ENCODE data around the gene KRR1.
"Not testable (repeated sequence)": the region's sequence is repeated elsewhere in the genome, so short reads cannot be mapped to it uniquely, and the experiment has no call there.

Gene KRR1

DNA sequence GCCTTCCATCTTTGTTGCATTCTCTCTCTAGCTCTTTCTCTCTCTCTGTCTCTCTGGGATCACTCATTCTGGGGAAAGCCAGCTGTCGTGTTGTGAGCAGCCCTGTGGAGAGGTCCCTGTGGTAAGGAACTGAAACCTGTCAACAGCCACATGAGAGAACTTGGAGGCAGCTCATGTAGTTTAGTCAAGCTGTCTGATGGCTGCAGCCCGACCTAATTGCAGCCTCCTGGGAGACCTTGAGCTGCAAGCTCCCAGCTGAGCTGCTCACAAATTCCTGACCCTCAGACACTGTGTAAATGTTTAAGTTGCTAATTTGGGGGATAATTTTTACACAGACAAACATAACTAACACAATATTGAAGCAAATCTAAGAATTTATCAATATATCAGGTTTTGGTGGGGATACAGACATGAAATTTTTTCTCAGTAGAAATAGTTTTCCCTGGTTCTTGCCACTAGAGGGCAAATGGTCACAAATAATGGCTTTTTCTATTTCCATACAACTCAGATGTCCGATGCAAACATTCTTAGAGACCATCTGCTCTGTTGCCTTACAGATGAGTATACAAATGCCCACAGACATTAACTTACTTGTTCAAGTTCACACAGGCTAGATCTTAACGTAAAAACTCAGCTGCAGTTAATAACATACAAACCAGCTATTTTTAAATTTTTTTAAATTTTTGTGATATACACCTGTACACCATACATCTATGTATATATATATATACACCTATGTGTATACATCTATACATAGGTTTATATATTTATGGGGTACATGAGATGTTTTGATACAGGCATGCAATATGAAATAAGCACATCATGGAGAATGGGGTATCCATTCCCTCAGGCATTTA is 15.5 kb upstream of the KRR1 start:
- H3K27ac ChIP-seq = no peak overlapping the region
- DNase-seq (ENCODE audit: low read depth, low spot score) = no peak

DNA sequence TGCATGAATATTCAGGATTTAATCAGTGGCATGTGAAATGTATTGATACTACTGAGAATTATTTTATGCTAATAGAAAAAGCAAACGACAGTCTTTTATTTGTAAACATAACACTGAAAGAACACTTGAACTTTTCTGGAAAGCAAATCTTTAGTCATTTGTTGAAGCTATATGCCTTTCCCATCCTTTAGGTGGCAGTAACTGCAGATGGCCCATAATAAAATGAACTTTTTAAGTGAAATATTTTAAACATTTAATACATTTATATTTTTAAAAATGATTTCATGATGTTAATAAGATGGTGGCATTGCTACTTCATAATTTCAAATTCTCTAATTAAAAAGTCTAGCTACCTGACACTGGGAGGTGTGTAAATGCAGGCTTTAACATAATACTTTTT is 13.9 kb upstream of the KRR1 start:
- no peak for DNase-seq (ENCODE audit: low read depth, low spot score)
- H3K27ac ChIP-seq = no peak overlapping the region

DNA sequence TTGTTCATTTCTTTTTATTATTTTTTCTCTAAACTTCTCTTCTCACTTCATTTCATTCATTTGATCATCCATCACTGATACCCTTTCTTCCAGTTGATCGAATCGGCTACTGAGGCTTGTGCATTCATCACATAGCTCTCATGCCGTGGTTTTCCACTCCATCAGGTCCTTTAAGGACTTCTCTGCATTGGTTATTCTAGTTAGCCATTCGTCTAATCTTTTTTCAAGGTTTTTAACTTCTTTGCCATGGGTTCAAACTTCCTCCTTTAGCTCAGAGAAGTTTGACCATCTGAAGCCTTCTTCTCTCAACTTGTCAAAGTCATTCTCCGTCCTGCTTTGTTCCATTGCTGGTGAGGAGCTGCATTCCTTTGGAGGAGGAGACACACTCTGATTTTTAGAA is 10.7 kb upstream of the KRR1 start:
- DNase-seq (ENCODE audit: low read depth, low spot score); H3K27ac ChIP-seq: not testable (repeated sequence)

DNA sequence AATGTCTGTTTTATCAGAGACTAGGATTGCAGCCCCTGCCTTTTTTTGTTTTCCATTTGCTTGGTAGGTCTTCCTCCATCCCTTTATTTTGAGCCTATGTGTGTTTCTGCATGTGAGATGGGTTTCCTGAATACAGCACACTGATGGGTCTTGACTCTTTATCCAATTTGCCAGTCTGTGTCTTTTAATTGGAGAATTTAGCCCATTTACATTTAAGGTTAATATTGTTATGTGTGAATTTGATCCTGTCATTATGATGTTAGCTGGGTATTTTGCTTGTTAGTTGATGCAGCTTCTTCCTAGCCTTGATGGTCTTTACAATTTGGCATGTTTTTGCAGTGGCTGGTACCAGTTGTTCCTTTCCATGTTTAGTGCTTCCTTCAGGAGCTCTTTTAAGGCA is 9.8 kb upstream of the KRR1 start:
- not testable (repeated sequence) for H3K27ac ChIP-seq; DNase-seq (ENCODE audit: low read depth, low spot score)

DNA sequence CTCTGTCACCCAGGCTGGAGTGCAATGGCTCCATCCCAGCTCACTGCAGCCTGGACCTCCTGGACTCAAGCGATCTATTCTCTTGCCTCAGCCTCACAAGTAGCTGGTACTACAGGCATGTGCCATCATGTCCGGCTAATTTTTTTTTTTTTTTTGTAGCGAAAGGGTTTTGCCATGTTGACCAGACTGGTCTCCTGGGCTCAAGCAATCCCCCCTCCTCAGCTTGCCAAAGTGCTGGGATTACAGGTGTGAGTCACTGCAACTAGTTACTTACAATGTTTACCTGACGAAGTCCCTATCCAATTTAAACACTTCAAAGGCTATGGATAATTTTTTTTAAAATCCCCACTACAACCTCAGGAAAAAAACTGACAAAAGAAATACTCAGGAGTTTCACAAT is 1.8 kb downstream of the KRR1 start:
- peak overlapping the region; percentile 60 for H3K27ac ChIP-seq

DNA sequence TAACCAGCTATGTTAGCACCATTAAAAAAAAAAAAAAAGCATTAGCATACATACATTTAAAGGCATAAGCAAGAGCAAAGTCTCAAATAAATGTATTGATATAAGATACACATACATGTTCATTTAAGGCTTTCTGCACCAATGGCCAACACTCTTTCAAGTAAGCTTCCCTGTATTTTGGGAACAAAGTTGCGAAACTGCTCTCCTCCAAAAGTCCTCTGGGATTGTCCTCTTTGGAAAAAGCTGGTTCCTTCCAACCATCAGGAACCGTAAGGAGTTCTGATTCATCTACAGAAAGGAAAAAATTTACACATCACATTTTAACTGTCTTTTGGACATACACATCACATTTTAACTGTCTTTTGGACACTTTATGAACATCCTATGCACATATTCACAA is 3.2 kb downstream of the KRR1 start:
- no peak for DNase-seq (ENCODE audit: low read depth, low spot score)
- H3K27ac ChIP-seq = no peak overlapping the region

More for the DNA sequence above, 1.8 kb downstream of the KRR1 start:
- peak; percentile 10 for DNase-seq (ENCODE audit: low read depth, low spot score)

DNA sequence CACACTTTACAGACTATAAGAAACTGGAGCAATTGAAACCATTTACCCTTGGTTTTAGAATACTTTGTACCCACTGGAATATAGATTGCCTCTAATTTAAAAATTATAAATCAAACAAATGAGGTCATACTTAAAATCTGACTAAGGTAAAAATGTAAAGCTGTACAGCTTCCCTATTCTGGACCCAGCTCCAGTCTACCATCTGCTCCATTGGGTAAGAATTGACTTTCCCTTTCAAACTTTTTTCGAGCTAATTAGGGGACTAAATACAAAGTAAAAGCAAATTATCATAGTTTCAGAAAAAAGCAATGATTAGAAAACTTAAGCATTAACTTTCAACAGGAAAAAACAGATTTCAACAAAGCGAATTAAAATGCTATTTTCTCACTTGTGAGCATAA is 4.3 kb downstream of the KRR1 start:
- no peak for DNase-seq (ENCODE audit: low read depth, low spot score)
- no peak overlapping the region for H3K27ac ChIP-seq

DNA sequence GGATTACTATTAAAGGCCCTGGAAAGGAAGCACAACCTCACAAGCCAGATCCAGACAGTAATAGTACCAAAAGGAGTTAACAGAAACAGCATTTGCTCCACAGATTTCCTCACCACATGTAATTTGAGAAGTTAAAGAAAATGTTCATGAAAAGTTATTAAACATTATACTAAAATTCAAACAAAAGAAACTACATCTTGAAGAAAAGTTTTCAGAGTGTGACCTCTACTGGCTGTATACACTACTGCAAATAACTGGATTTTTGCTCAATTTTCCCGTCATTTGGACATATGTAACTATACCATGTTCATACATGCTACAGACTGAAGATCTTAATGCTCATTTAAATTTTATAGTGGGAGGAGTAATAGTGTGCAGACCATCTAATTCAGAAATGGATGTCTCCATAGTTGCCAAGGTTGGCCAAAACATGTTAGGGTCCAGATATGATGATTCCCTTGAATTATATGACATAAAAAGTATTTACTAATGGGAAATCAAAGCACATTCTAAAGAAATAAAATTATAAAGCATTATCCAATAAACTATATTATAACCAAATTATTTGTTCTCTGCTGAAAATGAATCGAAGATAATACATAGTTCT is 5.6 kb downstream of the KRR1 start:
- DNase-seq (ENCODE audit: low read depth, low spot score) = no peak
- no peak overlapping the region for H3K27ac ChIP-seq

DNA sequence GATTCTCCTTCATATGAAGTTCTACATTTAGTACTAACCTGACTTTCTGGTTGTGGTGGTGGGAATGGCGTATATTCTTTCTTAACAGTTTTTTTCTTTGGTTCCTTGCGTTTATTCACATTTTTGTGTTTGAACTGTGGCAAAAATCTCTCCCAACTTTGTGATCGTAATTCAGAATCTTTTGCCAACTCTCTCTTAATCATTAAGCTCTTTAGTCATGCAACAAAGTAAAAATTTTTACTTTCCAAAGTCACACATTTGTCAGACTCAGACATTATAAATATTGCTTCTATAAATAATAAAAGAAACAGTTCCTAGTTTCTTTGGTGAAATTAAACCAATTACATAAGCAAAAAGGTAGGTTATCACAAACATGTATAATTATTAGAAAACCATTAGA is 7.5 kb downstream of the KRR1 start:
- DNase-seq (ENCODE audit: low read depth, low spot score) = no peak
- no peak overlapping the region for H3K27ac ChIP-seq

DNA sequence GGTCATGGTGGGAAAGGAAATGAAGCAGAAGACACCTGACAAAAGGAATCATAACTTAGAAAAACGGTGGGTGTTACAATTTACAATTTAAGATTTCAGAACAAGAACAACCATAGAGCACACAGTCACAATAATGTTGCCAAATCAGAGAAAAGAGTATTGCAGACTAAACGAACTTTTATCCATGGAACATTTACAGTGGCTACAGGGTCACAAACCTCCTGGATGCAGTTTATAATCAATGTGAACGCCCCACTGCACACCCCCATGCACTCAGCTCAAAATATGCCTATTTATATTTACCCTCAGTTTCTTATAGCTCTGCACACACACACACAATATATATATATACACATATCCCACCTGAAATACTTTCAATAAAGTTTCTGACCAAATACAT is 8.0 kb downstream of the KRR1 start:
- H3K27ac ChIP-seq = no peak overlapping the region
- DNase-seq (ENCODE audit: low read depth, low spot score) = no peak

DNA sequence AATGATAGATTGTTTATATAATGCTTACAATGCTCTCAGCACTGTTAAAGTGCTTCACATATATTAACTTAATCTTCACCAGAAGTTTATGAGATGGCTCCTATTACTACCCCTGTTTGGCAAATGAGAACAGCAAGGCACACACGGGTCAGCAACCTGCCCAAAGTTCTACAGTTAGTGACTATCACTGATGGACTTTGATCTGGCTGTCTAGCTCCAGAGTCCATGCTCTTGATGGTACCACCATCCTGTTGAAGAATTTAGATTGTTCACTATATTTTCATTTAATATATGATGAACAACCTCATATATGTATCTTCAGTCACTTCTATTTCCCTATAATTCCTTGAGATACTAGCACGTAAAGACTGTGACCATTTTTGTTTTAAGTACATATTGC is 20.2 kb downstream of the KRR1 start:
- DNase-seq (ENCODE audit: low read depth, low spot score) = no peak
- H3K27ac ChIP-seq = no peak overlapping the region

DNA sequence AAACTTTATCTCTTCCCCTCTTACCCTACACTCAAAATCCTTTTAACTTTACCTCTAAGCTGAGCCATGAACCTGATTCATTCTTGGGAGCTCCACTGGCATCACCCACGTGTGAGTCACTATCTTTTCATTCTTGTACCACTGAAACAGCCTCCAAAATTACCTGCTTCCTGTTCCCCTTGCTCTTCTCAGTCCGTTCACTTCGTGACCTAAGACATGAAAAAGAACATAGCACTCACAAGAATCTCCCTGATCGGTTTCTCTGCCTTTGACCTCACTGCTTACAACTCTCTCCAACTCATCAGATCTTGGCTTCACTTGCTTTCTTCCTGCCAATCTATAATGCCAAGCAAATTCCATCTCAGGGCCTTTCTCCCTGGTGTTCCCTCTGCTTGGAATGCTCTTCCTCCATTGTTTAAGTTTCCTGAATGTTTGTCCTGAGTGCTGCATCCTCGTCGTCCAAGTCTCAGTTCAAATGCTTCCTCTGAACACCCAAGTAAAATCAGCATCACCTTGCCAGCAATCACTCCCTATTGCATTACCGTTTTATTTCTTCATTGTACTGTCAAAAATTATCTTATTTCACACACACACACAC is 21.7 kb downstream of the KRR1 start:
- peak overlapping the region; percentile 68 for H3K27ac ChIP-seq
- no peak for DNase-seq (ENCODE audit: low read depth, low spot score)

DNA sequence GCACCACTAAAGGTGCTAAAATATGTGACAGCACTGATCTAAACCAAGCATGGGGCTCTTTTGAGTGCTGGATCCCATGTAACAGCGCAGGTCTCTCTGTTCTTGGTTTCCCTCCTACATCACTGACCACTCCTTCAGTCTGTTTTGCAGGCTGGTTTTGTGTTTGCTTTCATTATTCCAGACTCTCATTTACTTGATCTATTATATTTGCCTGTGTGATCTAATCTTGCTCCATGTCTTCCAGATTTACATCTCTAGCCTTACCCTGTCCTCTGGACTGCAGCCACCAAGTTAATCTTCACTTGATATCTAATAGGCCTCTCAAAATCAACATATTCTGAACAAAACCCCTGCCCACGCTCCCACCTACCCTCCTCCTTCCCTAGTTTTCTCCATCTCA is 22.2 kb downstream of the KRR1 start:
- peak overlapping the region; percentile 68 for H3K27ac ChIP-seq
- no peak for DNase-seq (ENCODE audit: low read depth, low spot score)

DNA sequence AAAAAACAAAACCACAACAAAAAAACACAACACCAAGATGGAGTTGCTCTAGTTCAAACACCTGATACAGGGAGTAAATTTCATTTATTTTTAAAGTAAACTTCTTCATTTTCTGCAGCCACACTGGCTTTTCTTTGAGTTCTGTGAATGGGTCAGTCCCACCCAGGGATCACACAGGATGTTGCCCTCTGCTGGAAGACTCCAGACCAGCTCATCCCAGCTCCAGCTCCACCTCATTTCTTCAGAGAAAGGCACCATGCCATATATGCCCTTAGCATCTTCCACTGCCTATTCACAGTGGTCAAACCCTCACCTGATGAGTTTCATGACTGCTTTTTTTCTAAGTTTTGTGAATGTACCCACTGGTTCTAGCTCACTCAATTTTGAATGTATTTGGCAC is 22.9 kb downstream of the KRR1 start:
- DNase-seq (ENCODE audit: low read depth, low spot score) = no peak
- H3K27ac ChIP-seq = peak overlapping the region; percentile 68

DNA sequence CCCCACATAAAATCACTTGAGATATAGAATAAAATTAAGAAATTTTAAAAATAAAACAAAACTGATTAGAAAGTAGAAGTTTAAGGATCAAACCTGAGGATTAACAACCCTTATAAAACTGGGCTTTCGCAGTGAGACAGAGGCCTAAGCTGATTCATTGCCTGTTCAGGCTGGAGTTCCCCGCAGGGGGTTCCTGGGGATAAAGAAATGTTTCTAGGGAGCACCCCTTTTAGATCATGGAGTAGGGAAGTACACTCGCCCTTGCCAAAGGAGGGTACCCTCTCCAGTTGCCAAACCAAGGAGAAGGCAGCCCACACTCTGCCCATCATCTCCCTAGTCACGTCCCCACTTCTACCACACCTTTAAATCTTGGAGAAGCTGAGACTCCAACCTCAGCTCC is 24.1 kb downstream of the KRR1 start:
- H3K27ac ChIP-seq = no peak overlapping the region
- DNase-seq (ENCODE audit: low read depth, low spot score) = no peak

DNA sequence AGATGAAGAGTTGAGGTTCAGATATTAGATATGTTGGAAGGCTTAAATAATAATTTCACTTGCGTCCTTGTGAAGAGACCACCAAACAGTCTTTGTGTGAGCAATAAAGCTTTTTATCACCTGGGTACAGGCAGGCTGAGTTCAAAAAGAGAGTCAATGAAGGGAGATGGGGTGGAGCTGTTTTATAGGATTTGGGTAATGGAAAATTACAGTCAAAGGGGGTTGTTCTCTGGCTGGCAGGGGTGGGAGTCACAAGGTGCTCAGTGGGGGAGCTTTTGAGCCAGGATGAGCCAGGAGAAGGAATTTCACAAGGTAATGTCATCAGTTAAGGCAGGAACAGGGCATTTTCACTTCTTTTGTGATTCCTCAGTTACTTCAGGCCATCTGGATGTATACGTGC is 27.0 kb downstream of the KRR1 start:
- DNase-seq (ENCODE audit: low read depth, low spot score); H3K27ac ChIP-seq: not testable (repeated sequence)

DNA sequence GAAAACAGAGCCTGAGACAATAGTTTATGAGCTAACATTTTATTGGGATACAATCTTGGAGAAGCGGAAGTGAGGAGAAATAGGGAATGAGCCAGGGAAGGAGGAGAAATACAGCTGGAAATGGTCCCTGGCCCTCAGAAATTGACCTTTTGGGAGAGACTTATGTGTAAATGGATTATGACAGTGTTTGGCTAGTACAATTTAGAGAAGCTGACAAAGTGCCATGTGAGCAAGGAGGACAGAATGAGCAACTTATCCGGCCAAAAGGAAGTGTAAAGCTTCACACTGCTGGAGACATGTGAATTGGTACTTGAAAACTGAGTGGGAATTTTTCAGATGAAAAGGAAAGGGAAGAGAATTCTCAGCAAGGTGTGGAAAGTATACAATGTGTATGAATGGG is 28.0 kb downstream of the KRR1 start:
- no peak overlapping the region for H3K27ac ChIP-seq

DNA sequence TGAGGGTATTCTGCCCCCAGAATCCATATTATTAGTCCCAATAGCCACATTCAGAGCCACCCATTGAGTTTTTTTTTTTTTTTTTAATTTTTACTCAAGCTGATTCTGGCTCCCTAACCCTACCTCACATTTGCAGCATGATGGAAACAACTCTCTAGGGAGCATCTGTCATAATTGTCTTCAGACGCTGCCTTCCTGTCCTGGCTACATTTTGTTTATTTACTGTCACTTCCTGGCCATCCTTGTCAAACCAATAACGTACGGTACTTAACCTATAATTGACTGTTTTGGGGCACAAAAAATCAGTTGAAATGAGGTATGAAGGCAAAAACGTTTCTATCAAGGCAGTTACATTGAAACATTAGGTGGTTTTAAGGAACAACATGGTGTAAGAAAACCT is 28.8 kb downstream of the KRR1 start:
- H3K27ac ChIP-seq = no peak overlapping the region
- DNase-seq (ENCODE audit: low read depth, low spot score) = no peak

More for the DNA sequence above, 28.0 kb downstream of the KRR1 start:
- no peak for DNase-seq (ENCODE audit: low read depth, low spot score)

DNA sequence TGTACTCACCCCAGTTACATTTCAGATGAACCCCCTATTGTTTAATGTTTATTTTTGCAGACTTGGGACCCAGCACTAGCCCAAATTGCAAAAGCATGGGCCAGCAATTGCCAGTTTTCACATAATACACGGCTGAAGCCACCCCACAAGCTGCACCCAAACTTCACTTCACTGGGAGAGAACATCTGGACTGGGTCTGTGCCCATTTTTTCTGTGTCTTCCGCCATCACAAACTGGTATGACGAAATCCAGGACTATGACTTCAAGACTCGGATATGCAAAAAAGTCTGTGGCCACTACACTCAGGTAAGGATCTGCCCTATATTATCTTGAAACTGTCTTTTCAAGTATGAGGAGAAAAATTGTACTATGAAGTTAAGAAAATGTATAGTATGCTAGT is 29.6 kb downstream of the KRR1 start:
- H3K27ac ChIP-seq = peak overlapping the region; percentile 79
- DNase-seq (ENCODE audit: low read depth, low spot score) = no peak

DNA sequence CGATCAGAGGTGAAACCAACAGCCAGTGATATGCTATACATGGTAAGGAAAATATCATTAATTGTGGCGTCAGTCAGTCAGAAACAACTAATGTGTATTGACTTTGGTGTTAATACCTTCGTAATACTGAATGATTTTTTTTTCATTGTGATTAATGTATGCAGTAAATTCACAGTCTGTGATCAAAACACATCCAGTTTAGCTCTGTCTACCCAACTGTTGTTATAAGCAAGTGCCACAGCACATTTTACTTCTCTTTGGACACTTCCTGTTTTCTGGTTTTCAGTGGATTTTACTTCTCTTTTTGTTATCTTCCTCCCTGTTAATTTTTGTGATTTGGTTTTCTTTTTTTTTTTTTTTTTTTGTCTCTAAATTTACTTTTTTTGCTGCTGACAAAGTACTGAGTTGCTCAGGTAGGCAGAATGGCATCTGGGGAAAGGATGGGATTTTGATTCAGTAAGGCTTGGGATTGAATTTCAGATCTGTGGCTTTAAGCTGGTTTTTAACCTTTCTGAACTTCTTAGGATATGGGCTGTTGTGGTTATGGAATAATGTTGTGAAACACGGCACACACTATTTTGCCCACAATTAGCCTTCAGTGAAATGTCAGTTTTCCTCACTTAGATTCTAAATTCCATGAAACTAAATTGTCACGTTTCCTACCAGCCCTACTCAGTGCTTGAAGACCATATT is 30.2 kb downstream of the KRR1 start:
- H3K27ac ChIP-seq = peak overlapping the region; percentile 79
- DNase-seq (ENCODE audit: low read depth, low spot score) = no peak

DNA sequence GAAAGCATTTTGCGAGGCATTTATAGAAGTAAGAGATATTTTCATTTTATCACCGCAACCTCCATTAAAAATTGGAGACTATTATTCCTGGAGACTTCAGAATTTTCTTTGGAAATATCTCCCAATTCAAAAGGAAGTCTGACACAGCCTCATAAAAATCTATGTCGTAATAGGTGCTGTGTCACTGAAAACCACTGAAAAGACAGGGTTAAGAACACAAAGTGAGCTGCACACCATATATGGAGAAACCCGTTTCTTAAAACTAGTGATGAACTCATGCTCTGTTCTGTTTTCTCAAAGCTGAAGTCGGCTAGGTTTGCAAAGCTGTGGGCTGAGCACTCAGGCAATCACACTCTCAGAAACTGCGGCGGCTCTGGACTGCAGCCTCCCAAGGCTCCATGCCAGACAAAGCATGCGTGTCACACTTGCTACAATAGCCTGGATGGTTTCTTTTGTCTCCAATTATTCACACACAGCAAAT is 30.9 kb downstream of the KRR1 start, which contains the start of gene GLIPR1:
GLIPR1 (plus strand) TSS at position 287 of the 481 bp plus-strand sequence; CDS start at position 413, 126 bp downstream.
- peak; percentile 83 for DNase-seq (ENCODE audit: low read depth, low spot score)
- peak within 1 kb of the TSS; percentile 79 for H3K27ac ChIP-seq
